Erythroblast (primary cell): ENCODE data around the gene C14orf180.

Experiments
- GATA1 ChIP-seq: IDR thresholded peaks from 2 replicates; pipeline ENCODE4 v1.6.1; 2011; ENCODE audit warnings: low read depth, mild to moderate bottlenecking, control low read depth, low read length, moderate library complexity
- POLR2A ChIP-seq: IDR thresholded peaks from 2 replicates; pipeline ENCODE4 v1.6.1; 2011; ENCODE audit warnings: mild to moderate bottlenecking, low read length

GRCh38 chr14:104556256-104557021, 23.1 kb upstream of the C14orf180 start:
- TF ChIP-seq POLR2A (no peak), GATA1 (no peak)
